NB4 (cell line): Measurements from ENCODE around the gene PRKAA2.

Experiments
- DNase-seq: peaks from one replicate; pipeline ENCODE4 v3.0.0; 2010; ENCODE audit warnings: low read depth
- H3K4me3 ChIP-seq: one replicate; pipeline ENCODE4 v1.5.1; 2011; ENCODE audit warnings: mild to moderate bottlenecking, low read depth, low read length, moderate library complexity
- CTCF ChIP-seq: IDR thresholded peaks from one replicate; pipeline ENCODE4 v1.5.1; 2012; ENCODE audit warnings: low read depth, low read length
- MAX ChIP-seq: IDR thresholded peaks from 2 replicates; pipeline ENCODE4 v1.6.1; 2011; ENCODE audit warnings: low read depth, low read length
- MYC ChIP-seq: IDR thresholded peaks from 2 replicates; pipeline ENCODE4 v1.6.1; 2011; ENCODE audit warnings: low read depth, low read length
- POLR2A ChIP-seq: IDR thresholded peaks from 2 replicates; pipeline ENCODE4 v1.6.1; 2011; ENCODE audit warnings: mild to moderate bottlenecking; ENCODE audit not compliant: insufficient read length; ENCODE audit errors: extremely low read depth

The PRKAA2 gene

GRCh38 chr1:56671085-56671484, 26.0 kb downstream of the PRKAA2 start:
- TF ChIP-seq POLR2A (no peak), CTCF (no peak), MYC (no peak), MAX (no peak)
- no peak for DNase-seq
- H3K4me3 ChIP-seq = no peak overlapping the region

- no peak for DNase-seq
- TF ChIP-seq CTCF (no peak), MAX (no peak), POLR2A (no peak), MYC (no peak)
- no peak overlapping the region for H3K4me3 ChIP-seq
These were observed 26.4 kb downstream of the PRKAA2 start for GRCh38 chr1:56671542-56671941.

GRCh38 chr1:56672579-56672978, 27.5 kb downstream of the PRKAA2 start:
- TF ChIP-seq MYC = no peak
- TF ChIP-seq POLR2A = no peak
- no peak for TF ChIP-seq CTCF
- no peak for TF ChIP-seq MAX
- H3K4me3 ChIP-seq = no peak overlapping the region
- no peak for DNase-seq

- H3K4me3 ChIP-seq = no peak overlapping the region
- TF ChIP-seq POLR2A = no peak
- TF ChIP-seq MYC = no peak
- no peak for TF ChIP-seq CTCF
- TF ChIP-seq MAX = no peak
- no peak for DNase-seq
These were observed 30.6 kb downstream of the PRKAA2 start for GRCh38 chr1:56675763-56676162.

GRCh38 chr1:56676571-56677035, 31.5 kb downstream of the PRKAA2 start:
- no peak overlapping the region for H3K4me3 ChIP-seq
- TF ChIP-seq CTCF (no peak), POLR2A (no peak), MYC (no peak), MAX (no peak)
- no peak for DNase-seq

GRCh38 chr1:56683569-56683968, 38.5 kb downstream of the PRKAA2 start:
- no peak for TF ChIP-seq POLR2A
- H3K4me3 ChIP-seq = no peak overlapping the region
- DNase-seq = no peak
